Panc1 (cell line): Measurements from ENCODE around the gene CATSPERZ. TPM values are rescaled to one million over a fixed set of nuclear protein-coding genes. Genes with fewer than 3 reads are reported as not detected.

ENCODE experiments used
- ATAC-seq: fragments of 200-7000 bp; cut with Tn5 transposase; 2 replicates; pipeline ENCODE4 v1.9.1; 2020; ENCODE audit warnings: mild to moderate bottlenecking, moderate library complexity
- BruUV-seq: library from RNA; stranded (reverse); fragments of 400-500 nt; replicated peaks from 2 replicates; lab custom pipeline; 2021; lab: Mats Ljungman, UMichigan
- CTCF ChIA-PET: fragments of 300-600 bp; sonication (Branson Sonifier 250); formaldehyde crosslinking; loops from one replicate; lab custom pipeline; 2022; ENCODE audit warnings: antibody characterized with exemption; lab: Charles Lee
- POLR2A ChIA-PET: fragments of 300-600 bp; sonication (Branson Sonifier 250); formaldehyde crosslinking; loops from one replicate; lab custom pipeline; 2022; ENCODE audit warnings: antibody characterized with exemption; lab: Charles Lee
- DNase-seq: peaks from one replicate; pipeline ENCODE4 v3.0.0-alpha.2; 2010; ENCODE audit warnings: low read depth, low spot score
- H3K27ac ChIP-seq: 2 replicates; pipeline ENCODE4 v1.5.1; 2011; ENCODE audit warnings: mild to moderate bottlenecking, low read length, inconsistent platforms
- H3K27me3 ChIP-seq: fragments of 200-500 bp; sonication (Bioruptor generic); 2 replicates; pipeline ENCODE4 v1.6.0; 2014; ENCODE audit warnings: low read length, inconsistent platforms; ENCODE audit not compliant: control insufficient read depth, insufficient read depth
- H3K36me3 ChIP-seq: fragments of 200-500 bp; sonication (Bioruptor generic); 2 replicates; pipeline ENCODE4 v1.5.1; 2014; ENCODE audit warnings: inconsistent platforms, mild to moderate bottlenecking, low read length, moderate library complexity; ENCODE audit not compliant: control insufficient read depth, insufficient read depth
- H3K4me1 ChIP-seq: 2 replicates; pipeline ENCODE4 v1.5.1; 2011; ENCODE audit warnings: inconsistent platforms, mild to moderate bottlenecking, low read length, moderate library complexity; ENCODE audit not compliant: control insufficient read depth, insufficient read depth
- H3K4me3 ChIP-seq, 2 experiments: 2 replicates each; pipeline ENCODE4 v1.5.1; 2011 to 2012; ENCODE audit warnings: low read depth in 2 of 2, low read length in 2 of 2, mild to moderate bottlenecking in 2 of 2, inconsistent platforms in 1 of 2, moderate library complexity in 1 of 2
- H3K9me3 ChIP-seq: fragments of 200-500 bp; sonication (Bioruptor generic); 2 replicates; pipeline ENCODE4 v1.5.1; 2014; ENCODE audit warnings: low read depth, mild to moderate bottlenecking, inconsistent platforms, low read length, moderate library complexity; ENCODE audit not compliant: control insufficient read depth, insufficient read depth
- CTCF ChIP-seq: fragments of 450-650 bp; IDR thresholded peaks from 2 replicates; pipeline ENCODE4 v1.5.1; 2017; ENCODE audit warnings: mild to moderate bottlenecking
- REST ChIP-seq, 2 experiments: IDR thresholded peaks; 2 replicates each; pipeline ENCODE4 v1.6.1; 2011 to 2012; ENCODE audit warnings: low read depth in 2 of 2, control low read depth in 1 of 2, low read length in 1 of 2, mild to moderate bottlenecking in 1 of 2, moderate library complexity in 1 of 2; ENCODE audit not compliant: insufficient read depth in 1 of 2
- SIN3A ChIP-seq: IDR thresholded peaks from 2 replicates; pipeline ENCODE4 v1.6.1; 2012; ENCODE audit warnings: low read depth, mild to moderate bottlenecking, low read length, moderate library complexity, borderline replicate concordance; ENCODE audit not compliant: insufficient read depth
- TCF7L2 ChIP-seq: IDR thresholded peaks from 2 replicates; pipeline ENCODE4 v1.6.1; 2011; ENCODE audit warnings: mild to moderate bottlenecking, low read depth, low read length, inconsistent platforms
- in situ Hi-C: cut with HindIII; loops from 2 replicates; pipeline ENCODE4 v1.10.0; 2016; ENCODE audit warnings: low sequenced_read_pairs, low pct_unique_long_range_greater_than_20kb
- intact Hi-C: fragments of 100-400 bp; cut with micrococcal nuclease; formaldehyde crosslinking; loops from one replicate; pipeline ENCODE4 v1.10.0; 2022; ENCODE audit not compliant: unreplicated experiment
- total RNA-seq: library from RNA; stranded (reverse); gene quantifications from one replicate; pipeline ENCODE4 v1.2.1, GENCODE V29; 2021; ENCODE audit not compliant: unreplicated experiment

The CATSPERZ gene
- total RNA-seq, 1 experiment from 2014 or later: 0.64 TPM

GRCh38 chr11:64327993-64328392 lies 27.8 kb downstream of the CATSPERZ start:
- Histone ChIP-seq H3K36me3 (no peaks in the 10 kb centered on the region), H3K27ac (no peak overlapping the region), H3K9me3 (no peaks in the 10 kb centered on the region), H3K4me1 (peaks cover 21% of the 10 kb centered on the region), H3K27me3 (no peaks in the 10 kb centered on the region), H3K4me3 (no peak overlapping the region)
- no TSS peak for BruUV-seq
- intact Hi-C loops: no loop called here
- TF ChIP-seq TCF7L2 (no peak), CTCF (no peak), SIN3A (no peak)
- in situ Hi-C loops: no loop called here
- DNase-seq (no peak), ATAC-seq (no peak)
- POLR2A ChIA-PET: no interaction called here
- CTCF ChIA-PET: no interaction called here

GRCh38 chr11:64330888-64331287 lies 30.7 kb downstream of the CATSPERZ start:
- no peak for ATAC-seq
- no peak for DNase-seq
- intact Hi-C loops (no loop called here), in situ Hi-C loops (no loop called here)
- Histone ChIP-seq H3K36me3 (no peaks in the 10 kb centered on the region), H3K4me3 (no peak overlapping the region), H3K9me3 (no peaks in the 10 kb centered on the region), H3K4me1 (peaks cover 26% of the 10 kb centered on the region), H3K27ac (no peak overlapping the region), H3K27me3 (no peaks in the 10 kb centered on the region)
- no TSS peak for BruUV-seq
- POLR2A ChIA-PET: interaction anchor here (0.6 to 1.8 kb wide), 3 partner anchors 13 to 146 kb away, joined by 3 to 12 read pairs (median 3); partner anchors contain the start of genes PRDX5 and TRMT112
- no peak for TF ChIP-seq SIN3A
- TF ChIP-seq TCF7L2: no peak
- no peak for TF ChIP-seq REST (IDR thresholded peaks at IDR 0.05; ENCODE audit: insufficient read depth in 1 of 2, low read depth in 2 of 2, low read length in 1 of 2)
- TF ChIP-seq CTCF: no peak
- CTCF ChIA-PET: interaction anchor here (1.5 to 1.9 kb wide), 4 partner anchors 13 to 26 kb away, joined by 9 to 16 read pairs (median 11); partner anchors contain the start of genes PRDX5 and TRMT112
